IMR-90 (cell line): ENCODE results near the gene OPCML. TPM values are rescaled to one million over a fixed set of nuclear protein-coding genes. Genes with fewer than 3 reads are reported as not detected.

Experiments used
- ATAC-seq: fragments of 200-7000 bp; cut with Tn5 transposase; 2 replicates; pipeline ENCODE4 v1.9.1; 2020; ENCODE audit warnings: low read depth, mild to moderate bottlenecking, moderate library complexity
- BruUV-seq: library from RNA; stranded (reverse); fragments of 400-500 nt; replicated peaks from 2 replicates; lab custom pipeline; 2021; lab: Mats Ljungman, UMichigan
- CTCF ChIA-PET: fragments of 300-600 bp; formaldehyde crosslinking; extraction: SDS; loops from one replicate; lab custom pipeline; 2021; ENCODE audit warnings: antibody characterized with exemption; lab: Yijun Ruan, JAX
- POLR2A ChIA-PET: fragments of 300-600 bp; sonication (Branson Sonifier 250); formaldehyde crosslinking; loops from one replicate; lab custom pipeline; 2022; ENCODE audit warnings: antibody characterized with exemption; ENCODE audit not compliant: unreplicated experiment; lab: Charles Lee
- DNase-seq: peaks from one replicate; pipeline ENCODE4 v3.0.0; 2013
- H2AFZ ChIP-seq: replicated peaks from 2 replicates; pipeline ENCODE3; 2013; ENCODE audit warnings: low read length, mild to moderate bottlenecking; ENCODE audit not compliant: poor library complexity
- H2AK5ac ChIP-seq: 2 replicates; pipeline ENCODE4 v1.6.1; 2013; ENCODE audit warnings: low read depth, low read length, inconsistent platforms
- H2AK9ac ChIP-seq: replicated peaks from 2 replicates; pipeline ENCODE3; 2013; ENCODE audit warnings: mild to moderate bottlenecking, low read depth, low read length, moderate library complexity; ENCODE audit not compliant: poor library complexity
- H2BK120ac ChIP-seq: 2 replicates; pipeline ENCODE4 v1.6.1; 2013; ENCODE audit warnings: low read depth, low read length, inconsistent platforms
- H2BK15ac ChIP-seq: 3 replicates; pipeline ENCODE4 v1.6.1; 2013; ENCODE audit warnings: low read depth, low read length, inconsistent platforms
- H2BK20ac ChIP-seq: 2 replicates; pipeline ENCODE4 v1.6.1; 2013; ENCODE audit warnings: low read depth, mild to moderate bottlenecking, inconsistent platforms, low read length, moderate library complexity
- H2BK5ac ChIP-seq: 2 replicates; pipeline ENCODE4 v1.6.1; 2013; ENCODE audit warnings: mild to moderate bottlenecking, low read depth, low read length, inconsistent platforms; ENCODE audit not compliant: poor library complexity, severe bottlenecking
- H3K14ac ChIP-seq: replicated peaks from 2 replicates; pipeline ENCODE4 v1.6.1; 2013; ENCODE audit warnings: low read depth, low read length, inconsistent platforms
- H3K18ac ChIP-seq: 2 replicates; pipeline ENCODE4 v1.6.1; 2013; ENCODE audit warnings: low read depth, low read length, control low read depth
- H3K23ac ChIP-seq: 2 replicates; pipeline ENCODE4 v1.6.1; 2013; ENCODE audit warnings: low read depth, low read length, inconsistent platforms
- H3K27ac ChIP-seq: 2 replicates; pipeline ENCODE4 v1.5.1; 2013; ENCODE audit warnings: mild to moderate bottlenecking, control low read depth, low read length; ENCODE audit not compliant: insufficient read depth
- H3K27me3 ChIP-seq: 2 replicates; pipeline ENCODE4 v1.6.1; 2013; ENCODE audit warnings: low read length; ENCODE audit not compliant: control insufficient read depth, insufficient read depth
- H3K36me3 ChIP-seq: 2 replicates; pipeline ENCODE4 v1.6.1; 2013; ENCODE audit warnings: low read length, mixed read lengths; ENCODE audit not compliant: control insufficient read depth, insufficient read depth
- H3K4ac ChIP-seq: 2 replicates; pipeline ENCODE4 v1.6.1; 2013; ENCODE audit warnings: low read depth, low read length, inconsistent platforms
- H3K4me1 ChIP-seq: 2 replicates; pipeline ENCODE4 v1.6.1; 2013; ENCODE audit warnings: low read length, mixed read lengths; ENCODE audit not compliant: control insufficient read depth, insufficient read depth
- H3K4me2 ChIP-seq: 2 replicates; pipeline ENCODE4 v1.6.1; 2013; ENCODE audit warnings: low read depth, mild to moderate bottlenecking, control low read depth, low read length, moderate library complexity
- H3K4me3 ChIP-seq: 2 replicates; pipeline ENCODE4 v1.5.1; 2013; ENCODE audit warnings: low read depth, mild to moderate bottlenecking, control low read depth, low read length, moderate library complexity; ENCODE audit not compliant: insufficient read depth
- H3K56ac ChIP-seq: 2 replicates; pipeline ENCODE4 v1.6.1; 2013; ENCODE audit warnings: low read length, inconsistent platforms; ENCODE audit not compliant: insufficient read depth; ENCODE audit errors: extremely low read depth
- H3K79me1 ChIP-seq, 2 experiments: 2 replicates each; pipeline ENCODE4 v1.6.1; 2013; ENCODE audit warnings: low read length in 2 of 2, inconsistent platforms in 1 of 2, low read depth in 1 of 2
- H3K9ac ChIP-seq: 2 replicates; pipeline ENCODE4 v1.6.1; 2013; ENCODE audit warnings: low read depth, low read length, control low read depth
- H3K9me1 ChIP-seq: 2 replicates; pipeline ENCODE4 v1.6.1; 2013; ENCODE audit warnings: low read length, inconsistent platforms; ENCODE audit not compliant: insufficient read depth
- H3K9me3 ChIP-seq: 2 replicates; pipeline ENCODE4 v1.6.1; 2013; ENCODE audit warnings: low read length; ENCODE audit not compliant: control insufficient read depth, insufficient read depth
- H4K20me1 ChIP-seq: 2 replicates; pipeline ENCODE4 v1.6.1; 2013; ENCODE audit warnings: low read length, inconsistent platforms; ENCODE audit not compliant: insufficient read depth
- H4K5ac ChIP-seq: 2 replicates; pipeline ENCODE4 v1.6.1; 2013; ENCODE audit warnings: mild to moderate bottlenecking, low read depth, low read length, control low read depth
- H4K8ac ChIP-seq, 2 experiments: 2 replicates each; pipeline ENCODE4 v1.6.1; 2013; ENCODE audit warnings: low read depth in 2 of 2, low read length in 2 of 2, control low read depth in 1 of 2, inconsistent platforms in 1 of 2
- H4K91ac ChIP-seq: 2 replicates; pipeline ENCODE4 v1.6.1; 2013; ENCODE audit warnings: low read depth, low read length, inconsistent platforms; ENCODE audit not compliant: insufficient read depth
- BHLHE40 ChIP-seq: fragments of 150-350 bp; IDR thresholded peaks from 2 replicates; pipeline ENCODE4 v1.6.1; 2016; ENCODE audit warnings: mild to moderate bottlenecking, low read depth, low read length
- CEBPB ChIP-seq: IDR thresholded peaks from 2 replicates; pipeline ENCODE4 v1.6.1; 2012; ENCODE audit warnings: low read depth, low read length, improper control_type of control experiment
- CHD1 ChIP-seq: IDR thresholded peaks from 2 replicates; pipeline ENCODE4 v1.6.1; 2012; ENCODE audit warnings: low read depth, low read length, improper control_type of control experiment
- FOS ChIP-seq: fragments of 150-350 bp; IDR thresholded peaks from 2 replicates; pipeline ENCODE4 v1.6.1; 2016; ENCODE audit warnings: low read depth, low read length
- MXI1 ChIP-seq: IDR thresholded peaks from 2 replicates; pipeline ENCODE4 v1.6.1; 2012; ENCODE audit warnings: low read depth, mild to moderate bottlenecking, low read length, moderate library complexity, borderline replicate concordance
- POLR2A ChIP-seq: IDR thresholded peaks from 2 replicates; pipeline ENCODE4 v1.6.1; 2012; ENCODE audit warnings: mild to moderate bottlenecking, low read depth, low read length
- RCOR1 ChIP-seq: IDR thresholded peaks from 2 replicates; pipeline ENCODE4 v1.6.1; 2012; ENCODE audit warnings: mild to moderate bottlenecking, low read length, improper control_type of control experiment; ENCODE audit not compliant: insufficient replicate concordance
- SMC3 ChIP-seq: fragments of 150-350 bp; IDR thresholded peaks from 2 replicates; pipeline ENCODE4 v1.6.1; 2016; ENCODE audit warnings: low read depth, mild to moderate bottlenecking, antibody characterized with exemption, low read length, moderate library complexity
- WGBS, 2 experiments: methylation state at CpG; one replicate each; pipeline versions ENCODE4 v1.1.5 to v1.1.7; 2013; ENCODE audit warnings: missing lambda C conversion rate in 2 of 2; ENCODE audit not compliant: insufficient read length in 1 of 2; ENCODE audit errors: extremely low coverage in 2 of 2; 5-methylcytosine and 5-hydroxymethylcytosine counted together
- dilution Hi-C: fragments of 300-500 bp; cut with HindIII; formaldehyde crosslinking; loops from one replicate; pipeline ENCODE4 v1.14.3; 2018; ENCODE audit warnings: low sequenced_read_pairs; ENCODE audit not compliant: unreplicated experiment
- in situ Hi-C: fragments of 300-500 bp; cut with MboI; formaldehyde crosslinking; loops from 3 replicates; pipeline ENCODE4 v1.14.3; 2019; ENCODE audit warnings: low sequenced_read_pairs, inconsistent platforms, mixed read lengths
- intact Hi-C: fragments of 100-400 bp; cut with micrococcal nuclease; formaldehyde crosslinking; loops from 2 replicates; pipeline ENCODE4 v1.10.0; 2022
- polyA plus RNA-seq, 3 experiments: library from polyadenylated mRNA; depleted of rRNA; stranded (reverse); fragments of >200 nt; gene quantifications; 2 replicates each; pipeline ENCODE4 v1.2.3, GENCODE V29; 2012; ENCODE audit warnings: low replicate concordance in 1 of 3
- total RNA-seq: library from RNA; depleted of rRNA; stranded (reverse); fragments of >200 nt; gene quantifications from 2 replicates; pipeline ENCODE4 v1.2.3, GENCODE V29; 2012
- TF ChIP-seq, protein P1 (sequence below): fragments of 150-350 bp; IDR thresholded peaks from 2 replicates; pipeline ENCODE4 v1.6.1; 2017; ENCODE audit warnings: mild to moderate bottlenecking, antibody characterized with exemption, low read length, low read depth

The OPCML gene
- total and polyA plus RNA-seq, 2 of the 4 experiments (the other 2 are of a cell fraction), result under 0.01 to 2.6 TPM

DNA sequence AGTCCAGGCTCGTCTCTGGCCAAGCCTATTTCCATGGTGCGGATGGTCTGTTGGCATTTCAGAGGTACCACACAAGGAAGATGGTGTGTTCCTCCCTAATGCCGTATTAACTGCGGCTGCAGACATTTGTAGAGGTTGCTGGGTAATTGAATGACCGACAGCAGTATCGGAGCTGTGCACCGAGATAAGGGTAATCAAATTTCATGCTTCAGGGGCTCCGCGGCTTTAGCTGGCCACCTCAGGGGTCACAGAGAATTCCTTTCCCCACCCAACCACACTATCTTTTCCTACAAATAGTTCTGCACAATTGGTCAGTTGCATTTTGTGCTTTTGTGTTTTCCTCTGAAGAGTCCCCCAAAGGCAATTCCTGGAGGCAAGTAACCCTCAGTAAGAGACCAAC is 297.4 kb downstream of the OPCML start:
- in situ Hi-C loops (no loop called here), intact Hi-C loops (no loop called here), dilution Hi-C loops (no loop called here)
- no TSS peak for BruUV-seq
- ChIA-PET CTCF (no interaction called here), POLR2A (no interaction called here)
- Histone ChIP-seq H2BK15ac (no peak overlapping the region), H2BK20ac (no peak overlapping the region), H4K8ac (no peak overlapping the region), H2AFZ (no peak overlapping the region), H3K4me3 (no peak overlapping the region), H3K27me3 (no peaks in the 10 kb centered on the region), H3K56ac (no peak overlapping the region), H2BK120ac (no peak overlapping the region), H3K9me3 (peaks cover 49% of the 10 kb centered on the region), H3K9me1 (no peaks in the 10 kb centered on the region), H3K23ac (no peak overlapping the region), H3K4me1 (no peaks in the 10 kb centered on the region), H2BK5ac (no peak overlapping the region), H3K79me1 (no peaks in the 10 kb centered on the region), H3K4me2 (no peak overlapping the region), H3K36me3 (no peaks in the 10 kb centered on the region), H4K91ac (no peak overlapping the region), H2AK9ac (no peak overlapping the region), H3K18ac (no peak overlapping the region), H3K27ac (no peak overlapping the region), H4K5ac (no peak overlapping the region), H3K14ac (no peak overlapping the region), H4K20me1 (no peaks in the 10 kb centered on the region), H2AK5ac (no peak overlapping the region), H3K9ac (no peak overlapping the region), H3K4ac (no peak overlapping the region)
- no peak for DNase-seq
- TF ChIP-seq MXI1, result no peak
- no peak for TF ChIP-seq CEBPB
- TF ChIP-seq POLR2A, result no peak
- no peak for TF ChIP-seq BHLHE40
- TF ChIP-seq SMC3, result no peak
- no peak for TF ChIP-seq RCOR1
- TF ChIP-seq FOS, result no peak
- no peak for TF ChIP-seq CHD1
- TF ChIP-seq, protein P1, sequence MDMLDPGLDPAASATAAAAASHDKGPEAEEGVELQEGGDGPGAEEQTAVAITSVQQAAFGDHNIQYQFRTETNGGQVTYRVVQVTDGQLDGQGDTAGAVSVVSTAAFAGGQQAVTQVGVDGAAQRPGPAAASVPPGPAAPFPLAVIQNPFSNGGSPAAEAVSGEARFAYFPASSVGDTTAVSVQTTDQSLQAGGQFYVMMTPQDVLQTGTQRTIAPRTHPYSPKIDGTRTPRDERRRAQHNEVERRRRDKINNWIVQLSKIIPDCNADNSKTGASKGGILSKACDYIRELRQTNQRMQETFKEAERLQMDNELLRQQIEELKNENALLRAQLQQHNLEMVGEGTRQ, result no peak
- ATAC-seq, result no peak
- whole genome bisulfite sequencing, 2 experiments, result 80% methylated on average over 1 of the region's 9 CpGs; no CpG with 5 or more reads in 1 of the 2 experiments
